Measurements from ENCODE around the gene MARCHF3. TPM values are rescaled to one million over a fixed set of nuclear protein-coding genes. Genes with fewer than 3 reads are reported as not detected.

MARCHF3 gene
- total and polyA plus RNA-seq, 12 donors, result 4.8 to 76.2 (median 45.9) TPM

DNA sequence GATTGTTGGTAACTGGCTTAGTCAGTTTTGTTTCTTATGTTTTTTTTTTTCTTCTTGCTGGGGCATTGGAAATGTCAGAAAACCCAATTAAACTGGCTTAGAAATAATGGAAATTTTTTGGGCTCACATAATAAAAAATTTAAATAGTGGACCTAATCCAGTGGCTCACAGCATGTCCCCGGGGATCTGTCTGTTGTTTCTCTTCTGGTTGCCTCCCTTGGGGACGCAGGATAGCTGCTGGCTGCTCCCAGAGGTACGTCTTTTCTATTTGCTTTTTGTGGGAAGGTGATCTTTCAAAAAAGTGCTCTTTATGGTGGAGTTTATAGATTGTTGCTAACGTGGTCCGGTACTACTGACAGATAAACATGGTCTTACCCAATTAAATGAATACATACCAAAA is 201.3 kb downstream of the MARCHF3 start:
- peaks cover 0 to 91% (median 0%) of the 10 kb centered on the region in 9 donors for H3K36me3 ChIP-seq

DNA sequence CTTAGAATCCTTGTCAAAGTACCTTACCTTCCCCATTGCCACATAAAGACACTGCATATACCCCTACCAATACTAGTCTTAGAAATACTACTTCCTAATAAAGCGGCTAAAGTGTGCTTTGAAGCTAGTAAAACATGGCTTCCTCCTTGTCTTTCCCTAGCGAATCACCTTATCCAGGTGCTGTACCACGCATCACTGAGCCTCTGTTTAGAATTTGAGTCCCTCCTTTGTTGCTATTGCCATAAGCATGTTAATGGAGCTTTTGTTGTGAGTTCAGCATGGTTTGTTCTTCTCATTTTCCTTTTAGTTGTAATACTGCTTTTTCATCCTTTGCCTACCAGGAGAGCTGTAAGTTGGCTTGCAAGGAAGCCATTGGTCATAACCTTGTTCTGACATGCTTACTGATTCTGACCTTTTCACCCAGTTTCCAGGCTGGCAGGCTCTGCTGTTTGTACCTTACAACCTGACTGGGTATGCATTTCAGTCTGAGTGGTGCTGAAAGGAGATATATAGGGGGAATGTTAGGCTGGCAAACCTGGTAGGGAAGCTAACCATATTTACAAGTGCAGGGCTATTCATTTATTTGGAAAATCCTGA is 203.6 kb downstream of the MARCHF3 start:
- 66 to 77% methylated on average over 3 of the region's 3 CpGs for WGBS, 2 donors
- TF ChIP-seq, protein P1, sequence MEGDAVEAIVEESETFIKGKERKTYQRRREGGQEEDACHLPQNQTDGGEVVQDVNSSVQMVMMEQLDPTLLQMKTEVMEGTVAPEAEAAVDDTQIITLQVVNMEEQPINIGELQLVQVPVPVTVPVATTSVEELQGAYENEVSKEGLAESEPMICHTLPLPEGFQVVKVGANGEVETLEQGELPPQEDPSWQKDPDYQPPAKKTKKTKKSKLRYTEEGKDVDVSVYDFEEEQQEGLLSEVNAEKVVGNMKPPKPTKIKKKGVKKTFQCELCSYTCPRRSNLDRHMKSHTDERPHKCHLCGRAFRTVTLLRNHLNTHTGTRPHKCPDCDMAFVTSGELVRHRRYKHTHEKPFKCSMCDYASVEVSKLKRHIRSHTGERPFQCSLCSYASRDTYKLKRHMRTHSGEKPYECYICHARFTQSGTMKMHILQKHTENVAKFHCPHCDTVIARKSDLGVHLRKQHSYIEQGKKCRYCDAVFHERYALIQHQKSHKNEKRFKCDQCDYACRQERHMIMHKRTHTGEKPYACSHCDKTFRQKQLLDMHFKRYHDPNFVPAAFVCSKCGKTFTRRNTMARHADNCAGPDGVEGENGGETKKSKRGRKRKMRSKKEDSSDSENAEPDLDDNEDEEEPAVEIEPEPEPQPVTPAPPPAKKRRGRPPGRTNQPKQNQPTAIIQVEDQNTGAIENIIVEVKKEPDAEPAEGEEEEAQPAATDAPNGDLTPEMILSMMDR (IDR thresholded peaks at IDR 0.05), result no peak
- intact Hi-C loops (cut with DNase I), result no loop called here
- Histone ChIP-seq H3K36me3 (peaks cover 0 to 90% (median 0%) of the 10 kb centered on the region in 9 donors), H3K4me1 (no peaks in the 10 kb centered on the region), H3K27me3 (no peaks in the 10 kb centered on the region), H3K4me3 (no peak overlapping the region), H3K9me3 (no peaks in the 10 kb centered on the region), H3K27ac (no peak overlapping the region)
- DNase-seq (no peak), ATAC-seq (no peak)

More for the DNA sequence above, 201.3 kb downstream of the MARCHF3 start:
- Histone ChIP-seq H3K27me3 (no peaks in the 10 kb centered on the region), H3K4me3 (no peak overlapping the region), H3K4me1 (no peaks in the 10 kb centered on the region), H3K27ac (no peak overlapping the region), H3K9me3 (no peaks in the 10 kb centered on the region)
- ATAC-seq, result no peak
- no peak for DNase-seq
- TF ChIP-seq, protein P1 (IDR thresholded peaks at IDR 0.05), result no peak
- WGBS, 2 donors, result 91% methylated on average over 5 of the region's 5 CpGs
- intact Hi-C loops (cut with DNase I), result no loop called here

DNA sequence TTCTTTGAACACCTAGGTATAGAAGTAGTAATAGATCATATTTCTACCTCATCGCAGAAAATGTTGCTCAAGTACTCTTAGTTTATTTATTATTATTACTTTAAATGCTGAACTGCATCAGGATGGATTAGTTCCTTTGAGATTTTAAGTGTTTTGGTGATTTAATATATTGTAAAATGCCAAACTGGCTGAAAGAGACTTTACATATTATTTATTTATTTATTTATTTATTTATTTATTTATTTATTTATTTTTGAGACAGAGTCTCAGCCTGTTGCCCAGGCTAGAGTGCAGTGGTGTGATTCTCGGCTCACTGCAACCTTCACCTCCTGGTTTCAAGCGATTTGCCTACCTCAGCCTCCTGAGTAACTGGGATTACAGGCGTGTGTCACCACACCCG is 211.1 kb downstream of the MARCHF3 start:
- no peak overlapping the region for H3K27ac ChIP-seq
- H3K36me3 ChIP-seq, result peaks cover 0 to 77% (median 0%) of the 10 kb centered on the region in 9 donors
- 94 to 98% methylated on average over 5 of the region's 5 CpGs for WGBS, 2 donors
- no peaks in the 10 kb centered on the region for H3K27me3 ChIP-seq
- no peak for DNase-seq
- no peak overlapping the region for H3K4me3 ChIP-seq
- ATAC-seq, result no peak
- H3K9me3 ChIP-seq, result no peaks in the 10 kb centered on the region
- TF ChIP-seq, protein P1 (IDR thresholded peaks at IDR 0.05), result no peak
- peaks cover 0 to 14% (median 0%) of the 10 kb centered on the region in 9 donors for H3K4me1 ChIP-seq
- intact Hi-C loops (cut with DNase I), result no loop called here

DNA sequence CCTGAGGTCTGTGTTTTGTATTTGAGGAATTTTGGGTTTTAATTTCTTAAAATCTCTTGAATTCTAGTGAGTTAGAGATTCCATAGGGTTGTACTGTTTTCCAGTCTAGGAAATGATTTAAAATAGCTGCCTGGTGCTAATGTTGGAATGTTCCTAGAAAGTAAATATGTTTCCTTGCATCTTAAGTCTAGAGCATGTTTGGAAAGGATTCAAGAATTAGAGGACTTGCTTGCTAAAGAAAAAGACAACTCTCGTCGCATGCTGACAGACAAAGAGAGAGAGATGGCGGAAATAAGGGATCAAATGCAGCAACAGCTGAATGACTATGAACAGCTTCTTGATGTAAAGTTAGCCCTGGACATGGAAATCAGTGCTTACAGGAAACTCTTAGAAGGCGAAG is 211.6 kb downstream of the MARCHF3 start:
- WGBS, 2 donors, result 97 to 98% methylated on average over 4 of the region's 4 CpGs
- DNase-seq (no peak), ATAC-seq (no peak)
- no peaks in the 10 kb centered on the region for H3K9me3 ChIP-seq
- H3K36me3 ChIP-seq, result peaks cover 0 to 74% (median 0%) of the 10 kb centered on the region in 9 donors
- TF ChIP-seq, protein P1 (IDR thresholded peaks at IDR 0.05), result no peak
- H3K4me1 ChIP-seq, result peaks cover 0 to 17% (median 0%) of the 10 kb centered on the region in 9 donors
- H3K4me3 ChIP-seq, result no peak overlapping the region
- no peak overlapping the region for H3K27ac ChIP-seq
- H3K27me3 ChIP-seq, result no peaks in the 10 kb centered on the region
- intact Hi-C loops (cut with DNase I), result no loop called here

Other genes starting within 250 kb of the MARCHF3 start
- gene C5orf63, start 42.9 kb upstream of the MARCHF3 start, total RNA-seq, result 10 to 100 TPM in 9 of 10 donors, 1 to 10 TPM in 1; 9.7 to 18.3 (median 12.9) TPM
- gene C5orf63, start 42.9 kb upstream of the MARCHF3 start, polyA plus RNA-seq, result 1 to 10 TPM; 5.4 to 6.9 TPM